Lower lobe of right lung (tissue), 2 donors: Measurements from ENCODE around the gene ASB1. TPM values are rescaled to one million over a fixed set of nuclear protein-coding genes. Genes with fewer than 3 reads are reported as not detected.

Experiments
- ATAC-seq, 2 donors: fragments of 200-7000 bp; cut with Tn5 transposase; one replicate each; pipeline ENCODE4 v1.9.1; 2020 to 2022; ENCODE audit warnings: mild to moderate bottlenecking in 2 of 2, moderate library complexity in 2 of 2
- DNase-seq: peaks from one replicate; pipeline ENCODE4 v3.0.0-alpha.2; 2020
- H3K27ac ChIP-seq: fragments of 200-600 bp; one replicate; pipeline ENCODE4 v1.8.0; 2022
- H3K27me3 ChIP-seq: fragments of 200-600 bp; one replicate; pipeline ENCODE4 v1.8.0; 2022; ENCODE audit warnings: low read depth
- H3K36me3 ChIP-seq: fragments of 200-600 bp; one replicate; pipeline ENCODE4 v1.8.0; 2022; ENCODE audit warnings: mild to moderate bottlenecking
- H3K4me1 ChIP-seq: fragments of 200-600 bp; one replicate; pipeline ENCODE4 v1.8.0; 2022
- H3K4me3 ChIP-seq: fragments of 200-600 bp; one replicate; pipeline ENCODE4 v1.8.0; 2022; ENCODE audit warnings: mild to moderate bottlenecking
- H3K9me3 ChIP-seq: fragments of 200-600 bp; one replicate; pipeline ENCODE4 v1.8.0; 2022
- intact Hi-C: fragments of 100-400 bp; cut with DNase I; formaldehyde crosslinking; loops from one replicate; pipeline ENCODE4 v1.11.0; 2022
- total RNA-seq: library from RNA; stranded (reverse); fragmentation: NEBNext Ultra II Directional; extraction: Animal tissue kit (Norgen Biotek cat#: 25700); gene quantifications from one replicate; pipeline ENCODE4 v1.2.1, GENCODE V29; 2021
- TF ChIP-seq, protein P1 (sequence below): fragments of 200-600 bp; IDR thresholded peaks from one replicate; pipeline ENCODE4 v1.8.0; 2022; ENCODE audit warnings: antibody characterized with exemption, mild to moderate bottlenecking
- donor health status: DM: no; HTN: yes; CAD: no; lungs with severe emphysema.

The ASB1 gene
- total RNA-seq, 1 donor from 2014 or later, result 20.7 TPM

DNA sequence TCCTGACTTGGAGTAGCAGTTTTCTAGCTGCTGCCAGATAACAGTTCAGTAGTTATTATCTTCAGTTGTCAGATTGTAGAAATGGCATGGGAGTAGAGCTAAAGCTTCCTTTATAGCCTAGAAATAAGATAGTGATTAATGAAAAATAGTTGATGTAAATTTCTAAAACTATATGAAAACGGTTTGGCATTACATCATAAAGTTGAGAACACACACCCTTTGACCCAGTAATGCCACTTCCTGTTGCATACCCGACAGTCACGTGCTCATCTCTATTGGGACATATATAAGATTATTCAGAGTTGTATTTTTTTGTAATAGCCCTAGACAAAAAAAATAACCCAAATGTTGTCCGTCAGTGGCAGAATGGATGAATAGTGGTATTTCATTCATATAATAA, 39.4 kb upstream of the ASB1 start:
- no peak overlapping the region for H3K27ac ChIP-seq
- H3K9me3 ChIP-seq, result no peaks in the 10 kb centered on the region
- peaks cover 11% of the 10 kb centered on the region for H3K4me1 ChIP-seq
- H3K27me3 ChIP-seq, result no peaks in the 10 kb centered on the region
- ATAC-seq (no peak), DNase-seq (no peak)
- TF ChIP-seq, protein P1, sequence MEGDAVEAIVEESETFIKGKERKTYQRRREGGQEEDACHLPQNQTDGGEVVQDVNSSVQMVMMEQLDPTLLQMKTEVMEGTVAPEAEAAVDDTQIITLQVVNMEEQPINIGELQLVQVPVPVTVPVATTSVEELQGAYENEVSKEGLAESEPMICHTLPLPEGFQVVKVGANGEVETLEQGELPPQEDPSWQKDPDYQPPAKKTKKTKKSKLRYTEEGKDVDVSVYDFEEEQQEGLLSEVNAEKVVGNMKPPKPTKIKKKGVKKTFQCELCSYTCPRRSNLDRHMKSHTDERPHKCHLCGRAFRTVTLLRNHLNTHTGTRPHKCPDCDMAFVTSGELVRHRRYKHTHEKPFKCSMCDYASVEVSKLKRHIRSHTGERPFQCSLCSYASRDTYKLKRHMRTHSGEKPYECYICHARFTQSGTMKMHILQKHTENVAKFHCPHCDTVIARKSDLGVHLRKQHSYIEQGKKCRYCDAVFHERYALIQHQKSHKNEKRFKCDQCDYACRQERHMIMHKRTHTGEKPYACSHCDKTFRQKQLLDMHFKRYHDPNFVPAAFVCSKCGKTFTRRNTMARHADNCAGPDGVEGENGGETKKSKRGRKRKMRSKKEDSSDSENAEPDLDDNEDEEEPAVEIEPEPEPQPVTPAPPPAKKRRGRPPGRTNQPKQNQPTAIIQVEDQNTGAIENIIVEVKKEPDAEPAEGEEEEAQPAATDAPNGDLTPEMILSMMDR, result no peak
- no peaks in the 10 kb centered on the region for H3K36me3 ChIP-seq
- intact Hi-C loops, result no loop called here
- H3K4me3 ChIP-seq, result no peak overlapping the region

DNA sequence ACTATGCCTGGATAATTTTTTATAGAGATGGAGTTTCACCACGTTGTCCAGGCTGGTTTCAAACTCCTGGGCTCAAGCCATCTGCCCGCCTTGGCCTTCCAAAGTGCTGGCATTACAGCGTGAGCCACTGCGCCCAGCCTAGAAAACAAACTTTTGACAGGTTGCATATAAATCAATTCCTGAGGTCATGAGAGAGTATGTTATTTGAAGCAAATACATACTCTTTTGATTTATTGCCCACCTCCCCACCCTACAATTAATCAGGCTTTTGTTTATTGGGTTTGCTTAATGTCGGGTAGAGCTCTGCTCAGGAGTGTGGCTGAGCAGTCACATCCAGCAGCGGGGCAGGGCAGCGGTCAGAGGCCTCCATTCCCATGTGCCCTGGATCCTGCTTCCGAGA, 37.9 kb upstream of the ASB1 start:
- no peaks in the 10 kb centered on the region for H3K9me3 ChIP-seq
- H3K4me3 ChIP-seq, result no peak overlapping the region
- intact Hi-C loops, result no loop called here
- no peak for ATAC-seq
- H3K27ac ChIP-seq, result no peak overlapping the region
- H3K4me1 ChIP-seq, result peaks cover 11% of the 10 kb centered on the region
- H3K27me3 ChIP-seq, result no peaks in the 10 kb centered on the region
- no peaks in the 10 kb centered on the region for H3K36me3 ChIP-seq
- TF ChIP-seq, protein P1, result no peak
- no peak for DNase-seq

DNA sequence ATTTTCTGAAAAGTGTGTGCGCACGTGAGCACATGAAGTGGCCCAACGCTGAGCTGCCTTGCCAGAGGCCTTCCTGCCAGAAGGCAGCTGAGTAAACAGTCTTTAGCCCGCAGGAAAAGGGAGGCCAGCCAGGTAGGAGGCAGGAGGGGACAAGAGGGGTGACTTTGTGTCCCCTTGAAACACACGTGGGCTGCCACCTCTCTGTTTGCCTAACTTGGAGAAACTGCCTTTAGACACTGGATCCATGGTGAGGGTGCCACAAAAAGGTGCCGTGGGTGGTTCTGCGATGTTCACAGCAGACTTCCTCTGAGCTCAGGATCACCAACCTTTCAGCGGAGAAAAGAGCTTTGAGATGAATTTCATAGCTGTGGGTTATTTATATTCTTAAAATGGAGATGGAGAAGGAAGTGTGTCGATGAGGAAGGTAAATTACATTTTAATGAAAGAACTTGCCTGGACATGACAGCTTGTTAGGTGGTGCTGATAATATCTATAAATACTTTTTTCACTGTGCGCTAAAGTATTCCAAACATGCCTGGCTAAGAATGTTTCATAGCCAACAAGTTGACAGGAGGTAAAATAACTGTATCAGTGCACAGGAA, 36.6 kb upstream of the ASB1 start:
- H3K36me3 ChIP-seq, result no peaks in the 10 kb centered on the region
- H3K4me1 ChIP-seq, result peaks cover 11% of the 10 kb centered on the region
- intact Hi-C loops, result no loop called here
- DNase-seq (peak; percentile 79), ATAC-seq (peak; percentile 93 to 94)
- H3K27me3 ChIP-seq, result no peaks in the 10 kb centered on the region
- peak overlapping the region; percentile 14 for H3K27ac ChIP-seq
- no peaks in the 10 kb centered on the region for H3K9me3 ChIP-seq
- no peak overlapping the region for H3K4me3 ChIP-seq
- TF ChIP-seq, protein P1, result no peak

DNA sequence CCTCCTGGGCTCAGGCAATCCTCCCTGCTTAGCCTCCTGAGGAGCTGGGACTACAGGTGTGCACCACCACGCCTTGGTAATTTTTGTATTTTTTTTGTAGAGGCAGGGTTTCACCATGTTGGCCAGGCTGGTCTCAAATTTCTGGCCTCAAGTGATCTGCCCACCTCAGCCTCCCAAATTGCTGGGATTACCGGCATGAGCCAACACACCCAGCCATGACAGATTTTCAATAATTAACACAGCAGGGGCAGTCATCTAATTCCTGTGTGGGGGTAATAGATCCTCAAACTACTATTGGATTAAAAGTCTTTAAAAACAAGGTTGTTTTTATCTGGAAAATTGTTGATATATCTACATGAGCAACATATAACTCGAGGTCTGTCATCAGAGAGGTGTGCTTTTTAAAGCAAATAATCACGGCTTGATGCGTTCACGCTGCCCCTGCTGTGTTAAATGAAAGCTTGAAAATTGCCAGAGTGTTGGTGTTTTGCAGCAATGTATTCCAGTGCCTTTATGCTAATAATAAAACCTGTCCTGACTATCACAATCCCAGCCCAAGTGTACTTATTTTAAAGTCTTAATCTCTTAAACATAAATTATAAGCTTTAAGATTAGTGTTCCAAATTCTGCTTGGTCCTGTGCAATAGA, 35.6 kb upstream of the ASB1 start:
- Histone ChIP-seq H3K36me3 (no peaks in the 10 kb centered on the region), H3K27me3 (no peaks in the 10 kb centered on the region), H3K4me3 (no peak overlapping the region), H3K27ac (no peak overlapping the region), H3K9me3 (no peaks in the 10 kb centered on the region), H3K4me1 (peaks cover 11% of the 10 kb centered on the region)
- no peak for ATAC-seq
- TF ChIP-seq, protein P1, result no peak
- intact Hi-C loops, result no loop called here
- no peak for DNase-seq

DNA sequence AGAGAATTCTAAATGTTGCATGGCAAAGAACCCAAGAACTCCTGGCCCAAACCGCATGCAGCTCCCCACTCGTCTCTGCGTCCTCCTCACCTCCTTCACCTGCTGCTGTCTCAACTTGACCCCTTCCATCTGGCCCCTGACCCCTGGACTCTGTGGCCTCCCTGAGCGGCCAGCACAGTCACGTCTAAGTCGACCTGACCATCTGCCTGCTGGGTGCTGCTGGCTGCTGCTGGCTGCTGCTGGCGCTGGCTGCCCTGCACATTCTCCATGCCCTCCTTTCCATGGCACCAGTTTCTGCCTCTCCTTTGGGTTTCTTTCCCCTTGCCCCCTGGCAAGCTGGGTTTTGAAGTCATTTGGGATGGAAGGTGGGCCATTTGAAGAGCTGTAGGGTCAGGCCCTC, 30.1 kb upstream of the ASB1 start:
- Histone ChIP-seq H3K9me3 (no peaks in the 10 kb centered on the region), H3K27me3 (no peaks in the 10 kb centered on the region), H3K36me3 (peaks cover 19% of the 10 kb centered on the region), H3K4me3 (no peak overlapping the region), H3K27ac (no peak overlapping the region), H3K4me1 (no peaks in the 10 kb centered on the region)
- intact Hi-C loops, result no loop called here
- TF ChIP-seq, protein P1, result no peak
- ATAC-seq, result no peak
- DNase-seq, result no peak
